K562 (cell line): Measurements from ENCODE around the gene AMMECR1. TPM values are rescaled to one million over a fixed set of nuclear protein-coding genes. Genes with fewer than 3 reads are reported as not detected.
A peak's percentile ranks its signal among the peaks of the same experiment; 100 is the strongest.

ENCODE experiments used
- CLOCK ChIP-seq: fragments of 250-450 bp; sonication (Bioruptor Pico); IDR thresholded peaks from 2 replicates; pipeline ENCODE4 v1.4.0; 2020; ENCODE audit warnings: mild to moderate bottlenecking, moderate library complexity, borderline replicate concordance
- E2F5 ChIP-seq: sonication (generic); formaldehyde crosslinking; IDR thresholded peaks from 2 replicates; pipeline ENCODE4 v1.8.0; 2022; ENCODE audit warnings: mild to moderate bottlenecking, missing genetic modification reagents
- RAD21 ChIP-seq, 2 experiments: fragments of 250-450 bp in 1 of 2; fragments of 450-650 bp in 1 of 2; sonication (Bioruptor Pico) in 1 of 2; formaldehyde crosslinking in 1 of 2; IDR thresholded peaks in 1 of 2; conservative IDR thresholded peaks in 1 of 2; 2 replicates each; pipeline versions ENCODE4 v1.4.0 to v1.8.0; 2020 to 2022; ENCODE audit warnings: mild to moderate bottlenecking in 2 of 2, moderate library complexity in 1 of 2
- RCOR1 ChIP-seq, 2 experiments: IDR thresholded peaks; 2 replicates each; pipeline ENCODE4 v1.6.1; 2012; ENCODE audit warnings: low read depth in 2 of 2, low read length in 2 of 2, borderline replicate concordance in 1 of 2, improper control_type of control experiment in 1 of 2
- REST ChIP-seq, 2 experiments: fragments of 450-650 bp; formaldehyde crosslinking in 1 of 2; IDR thresholded peaks; 2 replicates each; pipeline versions ENCODE4 v1.4.0 to v1.6.1; 2014 to 2020; ENCODE audit warnings: mild to moderate bottlenecking in 2 of 2, borderline replicate concordance in 1 of 2, low read depth in 1 of 2
- SIRT6 ChIP-seq: IDR thresholded peaks from one replicate; pipeline ENCODE4 v1.6.1; 2012; ENCODE audit warnings: low read depth, mild to moderate bottlenecking, control low read depth, inconsistent platforms, low read length, moderate library complexity
- XRCC5 ChIP-seq: fragments of 200-400 bp; formaldehyde crosslinking; IDR thresholded peaks from 2 replicates; pipeline ENCODE4 v1.6.1; 2017; ENCODE audit warnings: low read depth, mild to moderate bottlenecking, low read length
- polyA plus RNA-seq, 8 experiments: library from polyadenylated mRNA; depleted of rRNA in 4 of 8; stranded (reverse) in 5 of 8; unstranded in 3 of 8; fragments of >200 nt; fragmentation: Nextera tagmentation in 2 of 8; fragmentation: Illumina TruSeq in 1 of 8; extraction: Ambion mirVana in 2 of 8; extraction: Trizol in 1 of 8; gene quantifications; 2 replicates each; pipeline versions ENCODE4 v1.2.1 to v1.2.3, GENCODE V29; 2011 to 2014; ENCODE audit warnings: inconsistent platforms in 1 of 8, missing spikeins in 1 of 8
- total RNA-seq, 7 experiments: library from RNA; depleted of rRNA in 6 of 7; stranded (reverse); fragments of >200 nt in 6 of 7; fragmentation: Illumina TruSeq in 2 of 7; extraction: Trizol in 2 of 7; gene quantifications; 2 replicates each; pipeline versions ENCODE4 v1.2.1 to v1.2.3, GENCODE V29; 2011 to 2021; ENCODE audit warnings: low replicate concordance in 1 of 7

AMMECR1 gene
- total and polyA plus RNA-seq, 9 of the 15 experiments (the other 6 are each of a cell fraction or from before 2014, with no cell fraction given): 13.9 to 36.7 (median 23.6) TPM

- TF ChIP-seq REST (IDR thresholded peaks at IDR 0.05; ENCODE audit: borderline replicate concordance): peak; percentile 40; the same call in 1 of the 2 replicates
- TF ChIP-seq REST (CRISPR knock-in tag; IDR thresholded peaks at IDR 0.05; ENCODE audit: low read depth): no peak
- TF ChIP-seq E2F5 (CRISPR knock-in tag): no peak
- TF ChIP-seq RAD21 (CRISPR knock-in tag; conservative IDR thresholded peaks at IDR 0.05 in 1 of 2, IDR thresholded peaks at IDR 0.05 in 1 of 2): peak; percentile 44 to 71
- 0 out of 4 replicates have a peak, but pooled peaks of 1 of the 2 experiments have one; percentile 22 for TF ChIP-seq RCOR1 (IDR thresholded peaks at IDR 0.05; ENCODE audit: borderline replicate concordance in 1 of 2, low read depth in 2 of 2, low read length in 2 of 2)
- TF ChIP-seq CLOCK: no peak
- no peak for TF ChIP-seq SIRT6
- TF ChIP-seq XRCC5: 0 out of 2 replicates have a peak, but pooled peaks have one; percentile 19
These were observed 171.4 kb downstream of the AMMECR1 start (continued) for GRCh38 chrX:110146521-110146920.
